HS-5 (cell line): ENCODE measurements around the gene MAPKAP1.
A peak's percentile ranks its signal among the peaks of the same experiment; 100 is the strongest.

Experiments used
- DNase-seq: peaks from one replicate; pipeline ENCODE4 v3.0.0-alpha.2; 2012; ENCODE audit warnings: low read depth

Gene MAPKAP1

DNA sequence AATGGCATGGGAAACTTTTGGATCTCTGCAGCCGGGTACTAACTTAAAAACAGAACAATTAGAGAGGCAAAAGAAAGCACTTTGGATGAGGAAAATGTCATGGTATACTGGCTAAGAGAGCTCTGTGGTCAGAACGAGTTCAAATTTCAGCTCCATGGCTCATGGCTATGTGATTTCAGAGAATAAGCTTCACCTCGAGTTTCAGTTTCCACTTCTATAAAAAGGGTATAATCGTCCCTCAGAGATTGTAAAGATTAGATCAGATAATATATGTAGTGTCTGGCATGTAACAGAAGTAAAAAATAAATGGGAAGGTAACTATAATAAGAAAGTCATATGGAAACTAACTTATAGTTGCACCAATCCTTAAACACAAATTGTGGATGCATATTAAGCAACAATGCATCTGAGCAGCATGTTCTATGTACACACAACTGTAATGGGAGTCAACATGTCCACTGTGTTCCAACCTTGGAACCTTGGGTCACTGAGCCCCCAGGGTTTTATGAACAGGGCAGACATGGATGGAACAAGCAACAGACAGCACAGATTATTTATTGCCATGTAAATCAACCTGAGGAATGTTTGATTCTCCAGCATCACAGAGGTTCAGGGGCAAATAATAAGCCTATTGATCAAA, 145.4 kb downstream of the MAPKAP1 start:
- DNase-seq = no peak

DNA sequence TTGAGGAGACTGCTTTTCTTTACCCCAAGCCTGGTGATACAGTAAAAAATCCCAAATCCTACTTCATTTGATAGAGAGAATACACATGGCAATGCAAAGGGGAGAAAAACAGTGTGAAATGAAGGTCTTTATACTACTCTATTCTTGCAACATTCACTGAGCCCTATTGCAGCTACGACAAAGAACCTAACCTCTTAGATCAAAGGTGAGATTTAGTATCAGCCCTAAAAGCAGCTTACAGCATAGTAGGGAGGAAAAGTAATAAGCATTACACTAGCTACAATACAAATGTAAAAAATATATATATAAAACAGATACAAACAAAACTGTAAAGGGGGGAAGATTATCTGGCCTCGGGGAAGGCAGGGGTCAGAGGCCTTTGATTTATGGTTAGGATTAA, 147.1 kb downstream of the MAPKAP1 start:
- DNase-seq = no peak

DNA sequence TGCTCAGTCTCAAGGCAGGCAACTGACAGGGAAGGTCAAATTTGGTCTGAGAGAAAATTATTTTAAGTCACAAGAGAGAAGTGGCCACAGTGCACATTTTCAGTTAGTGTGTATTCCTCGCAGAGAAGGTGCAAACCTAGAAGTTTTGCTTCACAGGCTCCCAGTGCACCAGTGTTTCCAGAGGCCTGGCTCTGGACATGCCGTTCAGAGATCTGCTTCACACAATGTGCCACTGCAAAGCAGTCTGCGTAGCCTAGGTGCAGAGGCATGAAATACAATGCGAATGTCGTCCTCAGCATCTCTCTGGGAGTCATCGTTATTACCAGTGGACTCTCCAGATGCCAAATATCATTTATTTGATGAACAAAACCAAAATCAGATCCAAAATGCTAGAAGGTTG, 147.8 kb downstream of the MAPKAP1 start:
- no peak for DNase-seq

DNA sequence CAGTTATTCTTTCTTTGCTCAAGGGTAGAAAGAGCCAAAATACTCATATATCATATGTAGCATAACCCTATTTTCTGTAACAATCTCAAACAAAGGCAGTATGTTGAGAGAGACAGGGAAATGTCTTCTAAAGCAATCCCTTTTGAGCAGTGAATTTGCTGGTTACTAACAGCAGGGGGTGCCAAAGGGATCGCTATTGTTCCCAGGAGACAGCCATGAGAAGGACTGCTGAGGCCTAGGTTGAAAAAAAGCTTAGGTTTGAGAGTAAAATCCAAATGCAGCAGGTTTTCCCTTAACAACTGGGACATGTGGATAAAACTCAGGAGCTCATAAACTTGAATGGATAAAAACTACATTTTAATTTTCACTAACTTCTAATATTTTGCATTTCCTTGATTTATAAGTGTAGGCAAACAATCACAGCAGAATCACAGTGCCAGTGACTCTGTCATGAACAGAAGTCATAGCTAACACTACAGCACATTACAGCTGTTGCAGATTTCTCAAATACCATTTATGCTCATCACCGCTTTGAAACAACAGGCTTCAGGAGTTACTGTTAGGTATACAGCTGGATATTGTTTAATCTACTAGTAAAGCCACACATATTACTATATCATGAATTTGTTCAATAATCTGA, 148.4 kb downstream of the MAPKAP1 start:
- peak; percentile 54 for DNase-seq

DNA sequence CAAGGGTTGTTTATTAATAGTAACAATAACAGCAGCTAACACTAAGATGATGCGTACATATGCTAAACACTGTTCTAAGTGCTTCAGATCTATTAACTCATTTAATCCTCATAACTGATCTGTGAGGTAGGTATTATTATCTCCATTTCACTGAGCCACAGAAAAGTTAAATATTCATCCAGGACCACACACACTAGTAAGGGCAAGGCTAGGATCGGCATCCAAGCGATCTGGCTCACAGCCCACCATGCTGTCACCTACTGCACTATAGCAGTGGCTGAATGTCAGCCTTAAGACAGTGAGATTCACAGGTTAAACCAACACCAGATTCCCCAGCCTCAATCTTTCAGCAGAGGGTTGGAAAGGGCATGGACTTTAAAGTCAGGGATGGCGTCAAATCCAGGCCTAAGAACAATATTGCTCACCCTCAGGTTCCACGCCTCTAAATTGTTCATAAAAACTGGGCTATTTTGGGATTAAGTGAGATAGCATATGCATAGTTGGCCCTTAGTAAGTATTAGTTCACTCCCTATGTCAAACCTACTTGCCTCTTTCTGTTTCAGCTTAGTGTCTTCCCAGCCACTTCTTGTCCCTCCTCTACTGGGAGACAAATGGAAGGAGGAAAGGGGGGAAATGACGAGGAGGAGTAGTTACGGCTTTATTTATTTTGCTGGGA, 150.8 kb downstream of the MAPKAP1 start:
- DNase-seq = no peak

DNA sequence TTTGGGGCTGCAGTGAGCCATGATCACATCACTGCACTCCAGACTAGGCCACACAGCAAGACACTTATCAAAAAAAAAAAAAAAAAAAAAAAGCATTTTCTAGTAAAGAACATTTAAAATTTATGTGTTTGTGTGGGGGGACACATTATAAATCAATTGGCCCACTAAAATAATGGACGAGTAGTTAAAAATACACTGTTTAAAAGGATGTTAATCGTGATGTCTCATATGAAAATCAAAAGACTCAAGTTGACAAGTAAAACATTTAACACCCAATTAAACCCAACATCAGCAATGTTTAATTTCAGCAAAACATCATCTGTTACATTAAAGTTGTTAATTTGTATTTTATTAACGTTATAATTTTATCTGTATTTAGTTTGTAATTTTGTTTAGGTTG, 152.3 kb downstream of the MAPKAP1 start:
- no peak for DNase-seq

DNA sequence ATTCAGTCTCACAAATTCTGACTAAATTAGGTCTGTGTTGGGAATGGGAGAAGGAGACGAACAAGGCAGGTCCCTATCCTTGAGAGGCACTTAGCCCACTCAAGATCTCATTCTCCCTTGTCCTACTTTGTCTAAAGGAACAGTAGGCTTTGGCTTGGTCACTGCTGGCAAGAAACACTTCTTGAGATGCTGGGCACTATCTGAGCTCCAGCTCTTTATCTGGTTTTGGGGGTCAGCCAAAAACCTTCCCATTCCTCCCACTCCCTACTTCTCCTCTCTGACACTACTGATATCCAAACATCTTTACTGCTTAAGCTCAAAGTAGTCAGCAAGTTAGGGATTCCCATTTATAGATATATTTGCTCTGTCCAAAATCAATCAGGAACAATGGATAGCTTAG, 155.2 kb downstream of the MAPKAP1 start:
- DNase-seq = no peak

DNA sequence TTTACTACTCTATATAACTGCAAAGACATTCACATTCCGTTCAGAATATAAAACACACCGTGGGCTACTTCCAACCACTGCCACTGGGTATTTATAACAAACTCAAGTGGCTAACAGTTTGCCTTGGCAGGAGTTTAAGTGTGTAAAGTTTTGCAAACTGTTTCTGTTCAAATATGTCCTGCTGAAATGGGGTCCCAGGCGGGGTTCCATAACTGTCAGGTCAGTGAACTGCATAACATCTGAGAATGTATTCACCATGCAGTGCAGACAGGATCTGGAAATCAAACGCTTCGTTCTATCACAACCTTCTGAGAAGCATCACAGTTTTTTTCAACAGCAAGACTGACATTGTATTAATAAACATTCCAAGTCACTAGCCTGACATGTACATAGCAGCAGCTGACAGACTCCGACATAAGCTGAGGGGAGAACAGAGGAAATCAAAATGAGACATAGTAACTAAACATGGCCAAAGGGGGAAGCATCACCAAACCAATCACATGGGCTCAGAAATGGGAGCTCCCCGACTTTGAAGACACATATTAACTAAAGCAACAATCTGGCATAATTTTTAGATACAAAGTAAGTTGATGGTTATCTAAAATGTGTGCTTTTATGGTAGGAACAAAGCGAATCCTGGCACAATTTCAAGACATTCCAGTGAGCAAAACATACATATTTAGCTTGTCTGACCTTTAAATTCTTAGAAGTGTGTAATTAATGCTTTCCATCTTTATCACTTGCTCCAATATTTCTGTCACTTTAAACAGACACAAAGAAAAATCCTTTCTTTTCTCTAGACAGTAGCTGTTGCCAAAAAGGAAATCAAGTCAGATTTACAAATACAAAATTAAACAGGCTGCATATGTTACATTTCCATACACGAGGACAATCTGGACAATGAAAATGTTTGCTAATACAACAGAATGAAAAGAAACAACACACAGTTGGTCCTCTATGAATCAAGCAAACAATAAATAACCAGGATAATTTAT, 156.8 kb downstream of the MAPKAP1 start:
- no peak for DNase-seq

DNA sequence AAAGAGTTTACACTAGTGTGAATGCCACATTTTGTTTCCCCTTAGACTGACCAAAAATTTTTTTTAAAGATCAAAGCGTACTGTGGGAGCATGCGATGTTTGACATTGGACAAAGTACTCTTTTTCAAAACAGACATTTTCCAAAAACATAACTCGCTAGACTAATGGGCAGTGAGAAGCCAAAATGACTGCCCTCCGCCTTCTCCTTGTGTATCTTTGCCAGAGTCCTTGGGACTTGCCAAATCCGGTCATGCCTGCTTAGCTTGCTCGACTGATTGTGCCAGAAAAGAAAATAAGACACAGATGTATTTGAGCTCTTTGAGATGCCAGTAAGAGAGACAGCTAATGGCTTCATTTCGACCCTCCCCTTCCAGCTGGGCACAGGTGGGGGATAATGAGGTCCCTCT, 157.5 kb downstream of the MAPKAP1 start:
- DNase-seq = no peak

DNA sequence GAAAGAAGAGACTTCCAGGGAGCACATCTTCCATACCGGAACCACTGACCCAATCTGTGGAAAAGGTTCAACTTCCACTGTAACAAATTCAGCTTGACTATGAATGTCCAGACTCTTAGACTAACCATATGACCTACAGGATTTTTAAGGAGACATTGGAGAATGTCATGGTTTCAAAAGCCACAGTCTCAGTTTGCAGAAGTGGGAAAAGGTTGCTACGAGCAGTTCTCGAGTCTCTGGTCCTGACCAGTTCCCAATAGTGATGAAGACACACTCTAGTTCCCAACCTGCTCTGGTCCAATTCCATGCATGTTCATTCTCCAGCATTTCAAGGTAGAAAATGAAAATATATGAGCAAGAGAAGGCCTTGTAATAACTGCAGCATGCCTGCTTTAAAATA, 158.0 kb downstream of the MAPKAP1 start:
- no peak for DNase-seq

DNA sequence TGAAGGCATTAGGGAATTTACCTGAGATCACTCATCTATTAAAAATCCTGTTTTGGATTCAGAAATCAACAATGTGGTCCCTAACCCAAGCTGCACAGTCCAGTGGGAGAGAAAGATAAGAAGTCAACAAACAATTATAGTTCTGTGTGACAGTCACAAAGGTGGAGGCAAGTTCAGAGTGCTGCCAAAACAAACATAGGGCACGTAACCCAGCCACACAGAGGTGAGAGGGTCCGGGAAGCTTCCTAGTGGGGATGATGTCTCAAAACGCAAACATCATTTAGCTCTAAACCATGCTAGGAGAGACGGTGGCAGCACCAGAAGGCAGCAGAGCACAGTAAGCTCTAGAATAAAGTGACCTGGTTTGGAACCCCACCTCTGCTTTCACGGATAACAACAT, 158.9 kb downstream of the MAPKAP1 start:
- DNase-seq = no peak

DNA sequence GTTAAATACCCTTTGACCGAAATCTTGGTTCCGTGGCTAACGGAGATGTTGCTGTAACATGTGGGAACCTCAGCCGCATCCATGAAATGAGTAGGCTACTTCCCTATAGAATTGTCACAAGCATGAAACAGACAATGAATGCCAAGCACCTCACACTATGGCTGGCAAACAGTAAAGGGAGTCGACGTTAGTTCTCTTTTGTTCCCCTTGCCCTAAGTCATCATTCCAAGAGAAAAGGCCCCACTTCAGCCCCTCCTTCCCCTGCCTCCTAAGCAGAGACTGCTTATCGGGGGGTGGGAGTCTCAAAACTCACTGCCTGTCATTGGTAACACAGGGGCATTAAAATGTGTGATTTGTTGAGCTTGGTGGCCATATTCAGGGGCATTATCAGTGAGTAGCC, 159.6 kb downstream of the MAPKAP1 start:
- no peak for DNase-seq

DNA sequence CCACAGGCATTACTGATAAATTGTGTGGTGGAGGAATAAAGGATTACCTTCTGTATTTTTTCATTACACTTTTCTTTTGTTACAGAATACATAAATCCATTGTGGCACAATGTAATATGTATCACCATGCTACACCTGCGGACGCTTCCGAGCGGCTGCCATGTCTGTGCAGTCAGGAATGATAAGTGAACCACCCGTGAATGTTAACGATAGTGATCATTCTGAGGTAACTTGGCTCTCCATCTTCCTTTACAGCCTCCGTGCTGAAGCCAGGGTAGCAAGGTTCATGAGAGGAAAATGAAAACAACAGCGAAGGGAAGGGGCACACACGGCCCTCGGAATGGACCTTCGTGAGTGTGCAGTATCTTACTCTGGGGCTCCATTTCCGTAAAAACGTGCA, 161.2 kb downstream of the MAPKAP1 start:
- DNase-seq = no peak

DNA sequence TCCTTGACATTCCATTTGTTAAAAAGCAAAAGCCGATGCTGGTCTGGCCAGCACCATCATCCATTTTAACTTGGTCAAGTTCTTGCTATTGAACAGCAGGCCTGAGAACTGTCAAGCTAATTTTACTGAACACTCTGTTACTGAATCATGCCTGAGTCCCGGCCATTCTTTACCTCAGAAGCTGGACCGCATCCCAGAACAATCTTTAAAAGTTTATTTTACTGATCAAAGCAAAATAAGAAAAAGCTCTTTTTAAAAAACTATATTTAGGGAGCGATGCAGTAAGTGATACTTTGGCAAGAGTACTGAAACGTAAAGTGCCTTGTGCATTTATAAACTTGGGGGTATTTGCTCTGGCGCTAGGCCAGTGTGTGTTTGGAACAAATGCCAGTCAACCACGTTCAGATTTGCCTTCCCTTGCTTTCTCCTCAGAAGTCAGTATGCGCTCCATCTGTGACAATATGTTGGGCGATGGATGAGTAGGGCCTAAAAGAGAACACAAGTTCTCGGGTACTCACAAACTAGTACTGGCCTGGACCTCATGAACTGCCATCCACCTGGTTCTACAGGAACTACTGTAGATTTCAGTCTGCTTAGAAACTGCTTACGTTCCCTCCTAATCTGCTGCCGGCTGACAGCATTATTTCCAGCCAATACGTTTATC, 161.9 kb downstream of the MAPKAP1 start:
- no peak for DNase-seq

DNA sequence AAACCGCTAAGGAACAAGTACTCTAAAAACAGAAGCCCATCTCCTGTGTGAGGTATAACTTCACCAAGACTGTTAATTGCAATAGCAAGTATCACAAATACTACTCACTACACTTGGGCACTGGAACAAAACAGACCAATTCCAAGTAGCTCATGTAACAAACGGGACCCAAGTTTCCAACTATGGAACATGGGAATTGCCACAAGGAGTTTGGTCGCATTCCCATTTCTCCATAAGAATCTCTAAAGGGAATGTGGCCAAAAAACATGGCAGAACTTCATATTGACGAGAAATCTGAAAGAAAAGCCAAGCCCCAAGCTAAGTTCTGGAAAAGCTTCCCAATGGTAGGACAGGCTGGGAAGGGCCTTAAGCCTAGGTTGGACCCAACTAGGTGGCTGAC, 162.5 kb downstream of the MAPKAP1 start:
- no peak for DNase-seq

DNA sequence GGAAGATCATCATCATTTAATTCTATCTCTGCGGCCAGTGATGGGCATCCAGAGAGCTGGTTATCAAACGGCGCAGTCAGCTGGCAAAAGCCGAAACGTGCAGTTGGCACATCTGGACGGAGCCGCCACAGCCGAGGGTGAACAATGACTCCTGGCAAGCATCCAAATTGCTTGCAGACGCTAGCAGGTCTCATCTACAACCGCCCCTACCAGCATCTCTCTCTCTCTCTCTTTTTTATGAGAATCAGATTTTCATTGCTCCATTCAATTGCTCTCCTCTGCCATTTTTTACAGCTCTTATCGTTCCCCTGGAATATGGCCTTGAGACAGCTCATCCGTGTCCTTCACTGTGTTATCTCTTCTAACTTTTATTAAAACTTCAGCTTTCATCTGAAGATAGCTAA, 165.2 kb downstream of the MAPKAP1 start:
- no peak for DNase-seq

DNA sequence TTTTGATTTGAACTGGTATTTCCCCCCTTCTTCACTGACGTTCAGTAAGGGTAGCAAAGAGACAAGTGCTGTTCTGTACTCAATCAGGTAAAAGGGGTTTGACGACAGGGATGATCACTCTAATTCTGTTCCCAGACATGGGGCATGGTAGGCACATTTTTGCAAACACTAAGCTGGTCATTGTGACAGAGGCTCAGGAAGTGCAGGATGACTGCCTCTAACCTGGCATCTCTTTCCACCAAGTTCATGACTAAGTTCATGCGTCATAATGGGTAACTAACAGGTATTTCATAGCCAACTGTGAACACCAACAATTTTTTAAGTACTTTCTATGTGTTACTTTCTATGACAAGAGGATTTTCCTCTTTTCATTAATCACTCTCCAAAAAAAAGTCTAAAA, 166.5 kb downstream of the MAPKAP1 start:
- no peak for DNase-seq

DNA sequence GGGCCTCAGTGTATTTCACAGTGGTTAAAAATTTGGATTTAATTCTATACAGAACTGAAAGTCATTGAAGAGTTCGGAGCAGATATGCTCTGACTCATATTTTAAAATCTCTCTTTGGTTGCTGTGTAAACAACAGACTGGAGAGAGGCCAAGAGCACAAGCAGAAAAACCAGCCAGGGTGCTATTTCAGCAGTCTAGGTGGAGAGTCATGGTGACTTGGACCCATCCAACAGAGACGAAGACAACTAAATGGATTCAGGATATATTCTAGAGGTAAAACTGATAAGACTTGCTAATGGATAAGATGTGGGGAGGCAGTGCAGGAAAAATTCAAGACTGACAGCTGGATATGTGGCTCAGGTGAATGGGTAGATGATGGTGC, 168.9 kb downstream of the MAPKAP1 start:
- DNase-seq = peak; percentile 80

DNA sequence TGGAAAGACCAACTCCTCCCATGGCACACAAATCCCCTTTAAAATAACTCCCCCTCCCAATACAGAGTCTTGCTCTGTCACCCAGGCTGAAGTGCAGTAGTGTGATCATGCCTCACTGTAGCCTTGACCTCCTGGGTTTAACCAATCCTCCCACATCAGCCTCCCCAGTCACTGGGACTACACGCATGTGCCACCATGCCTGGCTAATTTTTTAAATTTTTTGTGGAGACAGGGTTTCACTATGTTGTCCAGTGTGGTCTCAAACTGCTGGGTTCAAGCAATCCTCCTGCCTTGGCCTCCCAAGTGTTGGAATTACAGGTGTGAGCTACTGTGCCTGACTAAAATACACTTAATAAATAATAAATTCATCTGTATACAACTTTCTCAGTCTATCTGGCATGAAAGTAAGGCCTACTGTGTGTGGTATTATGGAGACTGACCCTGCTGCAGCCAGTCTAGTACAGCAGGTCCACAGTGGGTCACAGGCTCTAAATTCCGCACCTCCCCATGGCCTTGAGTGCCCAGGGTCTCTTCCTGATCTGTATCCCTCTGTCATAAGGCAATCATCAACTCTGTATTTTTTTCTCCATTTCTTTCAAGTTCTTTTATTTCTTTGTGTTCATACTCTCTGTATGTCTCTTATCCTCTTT, 169.4 kb downstream of the MAPKAP1 start:
- no peak for DNase-seq

DNA sequence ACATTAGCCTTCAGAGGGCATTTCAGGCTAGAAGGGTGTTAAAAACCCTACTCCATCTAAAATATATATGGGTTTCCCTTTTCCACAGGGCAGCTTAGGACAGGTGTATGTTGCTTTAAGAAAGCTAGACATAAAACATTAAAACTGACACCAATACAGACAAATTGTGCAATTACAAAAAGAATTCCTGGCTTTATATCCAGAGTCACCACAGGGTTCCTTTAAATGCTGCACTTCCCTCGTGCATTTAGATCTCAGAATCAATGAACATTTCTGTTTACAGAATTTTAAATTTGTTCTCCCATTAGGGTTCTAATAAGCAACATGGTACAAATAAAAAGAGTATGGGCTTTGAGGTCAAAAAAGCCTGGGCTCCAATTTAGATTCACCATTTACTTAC, 170.2 kb downstream of the MAPKAP1 start:
- no peak for DNase-seq

DNA sequence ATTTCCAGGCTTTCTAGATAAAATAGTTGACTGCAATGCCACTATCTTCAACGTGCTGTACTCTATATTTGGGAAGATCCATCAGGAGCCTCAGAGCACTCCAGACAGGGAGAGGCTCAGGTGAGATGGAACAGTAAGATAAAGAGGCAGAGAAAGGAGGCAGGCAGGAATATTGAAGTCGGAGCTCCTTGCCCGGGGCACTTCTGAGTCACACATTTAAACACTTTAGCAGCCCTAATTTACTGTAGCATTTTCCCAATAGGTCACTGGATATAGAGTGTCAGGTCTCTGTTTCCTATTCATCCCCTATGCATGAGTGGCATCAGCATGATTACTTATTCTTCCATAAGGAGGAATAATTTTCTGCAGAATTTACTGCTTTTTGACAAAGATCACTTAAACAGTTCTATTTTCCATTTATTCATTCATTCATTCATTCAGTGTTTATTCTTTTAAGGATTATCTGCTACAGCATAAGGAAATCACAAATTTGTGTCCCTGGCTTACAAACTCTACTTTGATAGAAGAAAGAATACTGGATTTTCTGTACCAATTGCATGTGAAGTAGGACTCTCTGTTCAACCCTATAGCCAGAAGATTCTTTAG, 170.7 kb downstream of the MAPKAP1 start:
- no peak for DNase-seq
